Stimulated activated CD8-positive, alpha-beta memory T cell treated with anti-CD3 and anti-CD28 coated beads, Interleukin-2, amount 100 ng/mL, for 48 hours (primary cell): ENCODE measurements around the gene NCF4.
A peak's percentile ranks its signal among the peaks of the same experiment; 100 is the strongest.

Source experiments
- DNase-seq, 2 donors: peaks; one replicate each; pipeline ENCODE4 v3.0.0-alpha.2; 2020; ENCODE audit warnings: low read depth in 2 of 2

NCF4 gene

GRCh38 chr22:36894266-36894665 lies 33.5 kb downstream of the NCF4 start:
- no peak for DNase-seq

- no peak for DNase-seq
Observed at GRCh38 chr22:36897611-36898010, 36.8 kb downstream of the NCF4 start.

GRCh38 chr22:36898690-36899089 lies 37.9 kb downstream of the NCF4 start:
- DNase-seq: no peak

- no peak for DNase-seq
Observed at GRCh38 chr22:36899498-36899897, 38.7 kb downstream of the NCF4 start.

GRCh38 chr22:36900225-36900624 lies 39.4 kb downstream of the NCF4 start:
- no peak for DNase-seq

- no peak for DNase-seq
Observed at GRCh38 chr22:36900880-36901279, 40.1 kb downstream of the NCF4 start.

- DNase-seq: peak in 1 of 2 donors; percentile 8
Observed at GRCh38 chr22:36901411-36902142, 40.8 kb downstream of the NCF4 start.

- no peak for DNase-seq
Observed at GRCh38 chr22:36902143-36902926, 41.5 kb downstream of the NCF4 start.

- no peak for DNase-seq
Observed at GRCh38 chr22:36904260-36904880, 43.6 kb downstream of the NCF4 start.

GRCh38 chr22:36907253-36908195 lies 46.7 kb downstream of the NCF4 start:
- no peak for DNase-seq

- DNase-seq: no peak
Observed at GRCh38 chr22:36910461-36910860, 49.7 kb downstream of the NCF4 start.

- DNase-seq: no peak
Observed at GRCh38 chr22:36911887-36912661, 51.3 kb downstream of the NCF4 start.

- no peak for DNase-seq
Observed at GRCh38 chr22:36912694-36913426, 52.1 kb downstream of the NCF4 start.

GRCh38 chr22:36913427-36914389 lies 52.9 kb downstream of the NCF4 start, which contains the start of gene CSF2RB:
TSS of gene CSF2RB (plus strand) at chr22:36913628. CDS start at chr22:36922208, 8,580 bp downstream.
- DNase-seq: no peak

GRCh38 chr22:36914390-36914752 lies 53.6 kb downstream of the NCF4 start:
- no peak for DNase-seq

- DNase-seq: no peak
Observed at GRCh38 chr22:36916034-36916433, 55.2 kb downstream of the NCF4 start.

GRCh38 chr22:36918586-36919284 lies 57.9 kb downstream of the NCF4 start:
- DNase-seq: no peak
